Natural killer cell treated with Interleukin-12 subunit alpha and Interleukin-12 subunit beta and Interleukin-15 and Interleukin-18, amount 100 ng/mL, for 72 hours (primary cell): ENCODE results near the gene APC2. TPM values are rescaled to one million over a fixed set of nuclear protein-coding genes. Genes with fewer than 3 reads are reported as not detected.

Experiments used
- ATAC-seq, 2 donors: fragments of 150-1000 bp; cut with Tn5 transposase in 1 of 2; sonication (Bioruptor Pico), chemical (Tn5 transposase) in 1 of 2; 2 replicates each; pipeline ENCODE4 v1.10.0; 2021
- DNase-seq: peaks from one replicate; pipeline ENCODE4 v3.0.0; 2022; ENCODE audit warnings: low spot score
- H3K27ac Mint-ChIP-seq, 2 donors: 1 replicate in 1 of 2; 2 replicates in 1 of 2; pipeline ENCODE4 v1.8.0; 2022; ENCODE audit warnings: mixed read lengths in 2 of 2, mild to moderate bottlenecking in 1 of 2, moderate library complexity in 1 of 2
- H3K27me3 Mint-ChIP-seq, 2 donors: 1 replicate in 1 of 2; 2 replicates in 1 of 2; pipeline ENCODE4 v1.8.0; 2022; ENCODE audit warnings: mixed read lengths in 2 of 2
- H3K36me3 Mint-ChIP-seq: one replicate; pipeline ENCODE4 v1.8.0; 2022; ENCODE audit warnings: mixed read lengths
- H3K4me1 Mint-ChIP-seq, 2 donors: 1 replicate in 1 of 2; 2 replicates in 1 of 2; pipeline ENCODE4 v1.8.0; 2022; ENCODE audit warnings: low read depth in 2 of 2, mixed read lengths in 2 of 2, mild to moderate bottlenecking in 1 of 2
- H3K4me3 Mint-ChIP-seq: one replicate; pipeline ENCODE4 v1.8.0; 2022; ENCODE audit warnings: mixed read lengths
- H3K9me3 Mint-ChIP-seq: 2 replicates; pipeline ENCODE4 v1.8.0; 2022; ENCODE audit warnings: mixed read lengths
- total RNA-seq, 2 donors: library from RNA; stranded (reverse); gene quantifications; one replicate each; pipeline ENCODE4 v1.2.3, GENCODE V29; 2022

The APC2 gene
- total RNA-seq, 2 donors from 2014 or later: 0.05 to 0.17 TPM

- no peaks in the 10 kb centered on the region for H3K9me3 Mint-ChIP-seq
- DNase-seq (no peak), ATAC-seq (no peak)
- peaks cover 7 to 14% of the 10 kb centered on the region in 2 donors for H3K4me1 Mint-ChIP-seq
- no peak overlapping the region for H3K27ac Mint-ChIP-seq
- H3K36me3 Mint-ChIP-seq: no peaks in the 10 kb centered on the region
- H3K27me3 Mint-ChIP-seq: no peaks in the 10 kb centered on the region
- H3K4me3 Mint-ChIP-seq: no peak overlapping the region
Measured at GRCh38 chr19:1486720-1487575, 37.0 kb downstream of the APC2 start.

DNA sequence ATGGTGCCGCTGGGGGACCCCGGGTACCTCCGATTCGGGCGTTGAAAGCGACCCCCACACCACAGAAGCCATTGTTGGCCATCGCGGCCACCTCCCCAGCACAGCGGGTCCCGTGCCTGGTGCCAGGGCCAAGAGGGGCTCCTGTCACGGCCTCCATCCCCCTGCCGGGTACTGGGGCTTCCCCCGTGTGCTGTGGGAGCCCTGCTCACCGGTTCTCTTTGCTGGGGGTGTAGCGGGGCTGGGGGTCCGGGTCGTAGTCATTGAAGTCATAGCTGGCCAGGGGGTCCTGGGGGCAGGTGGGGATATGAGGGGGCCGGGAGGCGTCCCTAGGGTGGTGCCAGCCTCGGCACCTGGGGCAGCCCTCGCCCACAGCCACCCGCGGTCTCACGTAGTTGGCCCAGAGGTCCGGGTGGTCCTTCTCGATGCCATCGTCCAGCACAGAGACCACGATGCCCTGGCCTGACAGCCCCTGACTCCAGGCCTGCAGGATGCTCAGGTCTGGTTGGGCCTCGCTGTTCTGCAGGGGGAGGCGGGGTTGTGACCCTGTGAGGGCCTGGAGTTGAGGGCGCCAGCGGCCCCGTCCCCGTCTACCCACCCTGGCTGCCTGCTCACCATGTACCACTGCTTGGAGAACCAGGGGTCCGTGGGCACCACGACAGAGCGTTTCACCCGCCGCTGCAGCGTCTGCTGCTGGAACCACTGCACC, 37.8 kb downstream of the APC2 start:
- ATAC-seq (no peak), DNase-seq (no peak)
- Mint-ChIP-seq H3K36me3 (no peaks in the 10 kb centered on the region), H3K27me3 (no peaks in the 10 kb centered on the region), H3K27ac (no peak overlapping the region), H3K4me3 (no peak overlapping the region), H3K9me3 (no peaks in the 10 kb centered on the region), H3K4me1 (peaks cover 9 to 16% of the 10 kb centered on the region in 2 donors)

GRCh38 chr19:1488282-1488601, 38.3 kb downstream of the APC2 start:
- no peak for ATAC-seq
- Mint-ChIP-seq H3K4me1 (peaks cover 9 to 16% of the 10 kb centered on the region in 2 donors), H3K36me3 (no peaks in the 10 kb centered on the region), H3K27me3 (no peaks in the 10 kb centered on the region), H3K27ac (no peak overlapping the region), H3K9me3 (no peaks in the 10 kb centered on the region), H3K4me3 (no peak overlapping the region)
- DNase-seq: no peak

DNA sequence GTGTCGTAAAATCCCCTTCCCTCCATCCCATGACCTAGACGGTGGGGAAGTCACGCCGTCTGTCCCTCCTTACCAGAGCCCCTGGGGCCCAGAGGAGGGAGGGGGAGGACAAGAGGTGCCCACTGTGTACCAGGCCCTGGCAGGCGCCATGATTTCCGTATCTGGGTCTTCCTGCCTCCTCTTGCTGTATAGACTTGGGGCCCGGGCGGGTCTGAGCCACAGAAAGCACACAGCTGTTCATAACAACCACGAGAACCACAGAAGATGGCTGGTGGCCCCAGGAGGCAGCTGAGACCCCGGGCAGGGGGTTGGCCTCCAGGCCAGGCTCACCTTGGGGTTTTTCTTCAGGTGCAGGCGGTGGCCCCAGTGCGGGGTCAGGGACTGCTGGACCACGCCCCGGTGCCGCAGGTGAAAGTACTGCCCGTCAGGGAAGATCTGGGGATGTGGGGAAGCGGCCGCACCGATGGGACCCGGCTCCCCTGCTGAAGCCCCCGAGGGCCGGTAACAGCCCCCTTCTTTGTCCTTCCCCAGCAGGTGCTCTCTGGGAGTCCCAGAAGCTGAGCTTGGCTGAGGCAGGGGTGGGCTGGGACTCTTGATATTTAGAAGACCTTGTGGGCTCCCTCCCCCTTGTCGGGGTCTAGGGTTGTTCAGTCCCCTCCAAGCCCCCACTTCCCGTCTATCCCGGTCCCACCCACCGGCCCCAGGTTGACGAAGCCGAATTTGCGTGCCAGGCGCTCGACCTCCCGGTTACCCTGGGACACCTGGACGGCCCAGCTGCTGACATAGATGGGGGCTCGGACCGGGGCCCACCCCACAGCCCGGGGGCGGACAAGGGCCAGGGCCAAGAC, 39.8 kb downstream of the APC2 start:
- H3K4me1 Mint-ChIP-seq: peaks cover 9 to 16% of the 10 kb centered on the region in 2 donors
- no peaks in the 10 kb centered on the region for H3K36me3 Mint-ChIP-seq
- DNase-seq: no peak
- H3K4me3 Mint-ChIP-seq: peak overlapping the region; percentile 66
- no peaks in the 10 kb centered on the region for H3K27me3 Mint-ChIP-seq
- no peaks in the 10 kb centered on the region for H3K9me3 Mint-ChIP-seq
- H3K27ac Mint-ChIP-seq: peak overlapping the region in 1 of 2 donors; percentile 64
- ATAC-seq: no peak

GRCh38 chr19:1490311-1491113, 40.6 kb downstream of the APC2 start, which contains the start of gene PCSK4:
TSS of gene PCSK4 (minus strand) at chr19:1490350. CDS start at chr19:1490346, 4 bp downstream.
- Mint-ChIP-seq H3K36me3 (no peaks in the 10 kb centered on the region), H3K9me3 (no peaks in the 10 kb centered on the region), H3K4me3 (peak within 1 kb of the TSS; percentile 86), H3K27ac (peak within 1 kb of the TSS; percentile 64 to 75), H3K27me3 (no peaks in the 10 kb centered on the region), H3K4me1 (peaks cover 9 to 16% of the 10 kb centered on the region in 2 donors)
- DNase-seq: peak; percentile 97
- ATAC-seq: peak; percentile 93 to 94

DNA sequence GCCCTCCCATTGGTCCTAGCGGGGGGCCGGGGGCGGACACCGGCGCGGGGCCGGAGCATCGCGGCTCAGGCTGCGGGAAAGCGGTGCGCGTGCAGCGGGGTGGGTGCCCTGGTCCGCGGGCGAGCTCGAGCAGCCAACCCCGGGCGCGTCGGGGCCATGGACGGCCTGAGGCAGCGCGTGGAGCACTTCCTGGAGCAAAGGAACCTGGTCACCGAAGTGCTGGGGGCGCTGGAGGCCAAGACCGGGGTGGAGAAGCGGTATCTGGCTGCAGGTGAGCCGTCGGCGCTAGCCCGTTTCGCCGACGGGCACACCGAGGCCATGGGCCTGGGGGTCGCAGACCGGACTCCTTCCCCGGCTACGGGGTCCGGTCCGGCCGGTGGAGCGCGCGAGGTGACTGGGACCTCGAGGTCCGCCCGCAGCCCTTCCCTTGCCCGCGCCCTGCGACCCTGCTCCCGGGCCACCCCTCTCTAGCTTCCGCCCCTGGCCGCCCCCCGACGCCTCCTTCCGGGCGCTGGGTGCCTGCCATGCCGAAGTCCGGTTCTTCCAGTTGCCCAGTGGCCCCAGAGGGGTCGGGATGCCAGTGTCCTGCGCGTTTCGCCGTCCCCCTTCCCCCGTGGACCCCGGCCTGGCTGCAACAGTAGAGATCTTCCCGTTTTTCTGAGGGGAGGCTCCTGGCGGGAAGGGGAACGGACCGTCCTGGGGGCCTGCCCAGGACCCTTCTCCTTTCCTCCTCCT, 41.4 kb downstream of the APC2 start, which contains the start of gene REEP6:
TSS of gene REEP6 (plus strand) at position 68 of the 735 bp plus-strand sequence. CDS start at position 157, 89 bp downstream.
- H3K27ac Mint-ChIP-seq: peak within 1 kb of the TSS; percentile 64 to 75
- no peak for ATAC-seq
- no peaks in the 10 kb centered on the region for H3K27me3 Mint-ChIP-seq
- H3K9me3 Mint-ChIP-seq: no peaks in the 10 kb centered on the region
- no peaks in the 10 kb centered on the region for H3K36me3 Mint-ChIP-seq
- DNase-seq: no peak
- H3K4me1 Mint-ChIP-seq: peaks cover 9 to 16% of the 10 kb centered on the region in 2 donors
- peak within 1 kb of the TSS; percentile 86 for H3K4me3 Mint-ChIP-seq

DNA sequence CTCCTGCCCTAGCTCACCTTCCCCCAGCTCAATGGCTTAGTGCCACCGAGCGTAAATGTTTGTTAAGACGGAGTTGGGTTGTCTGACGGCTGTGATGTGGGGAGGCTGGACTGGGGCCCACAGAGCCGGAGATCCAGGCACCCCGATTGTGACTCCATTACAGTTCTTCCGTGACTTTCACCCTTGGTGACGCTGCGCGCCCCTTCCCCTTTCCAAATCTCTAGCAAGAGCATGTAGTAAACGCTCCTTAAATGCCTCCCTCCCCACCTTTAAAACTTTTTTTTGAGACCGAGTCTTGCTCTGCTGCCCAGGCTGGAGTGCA, 41.9 kb downstream of the APC2 start:
- Mint-ChIP-seq H3K4me3 (peak overlapping the region; percentile 82), H3K27ac (no peak overlapping the region), H3K9me3 (no peaks in the 10 kb centered on the region), H3K27me3 (no peaks in the 10 kb centered on the region), H3K36me3 (no peaks in the 10 kb centered on the region), H3K4me1 (peaks cover 9 to 16% of the 10 kb centered on the region in 2 donors)
- DNase-seq (no peak), ATAC-seq (no peak)

- no peak for ATAC-seq
- H3K4me3 Mint-ChIP-seq: peak overlapping the region; percentile 82
Measured at GRCh38 chr19:1492474-1493006, 42.6 kb downstream of the APC2 start.

GRCh38 chr19:1494115-1494815, 44.3 kb downstream of the APC2 start:
- Mint-ChIP-seq H3K27ac (no peak overlapping the region), H3K4me1 (peaks cover 9 to 16% of the 10 kb centered on the region in 2 donors), H3K4me3 (no peak overlapping the region), H3K27me3 (no peaks in the 10 kb centered on the region), H3K36me3 (no peaks in the 10 kb centered on the region), H3K9me3 (no peaks in the 10 kb centered on the region)
- DNase-seq: no peak
- no peak for ATAC-seq

More at GRCh38 chr19:1492474-1493006, 42.6 kb downstream of the APC2 start:
- Mint-ChIP-seq H3K27ac (no peak overlapping the region), H3K4me1 (peaks cover 9 to 16% of the 10 kb centered on the region in 2 donors), H3K9me3 (no peaks in the 10 kb centered on the region), H3K36me3 (no peaks in the 10 kb centered on the region), H3K27me3 (no peaks in the 10 kb centered on the region)
- no peak for DNase-seq

- peaks cover 9 to 11% of the 10 kb centered on the region in 2 donors for H3K4me1 Mint-ChIP-seq
- ATAC-seq (no peak), DNase-seq (no peak)
- H3K27ac Mint-ChIP-seq: no peak overlapping the region
- H3K9me3 Mint-ChIP-seq: no peaks in the 10 kb centered on the region
- H3K27me3 Mint-ChIP-seq: no peaks in the 10 kb centered on the region
- no peaks in the 10 kb centered on the region for H3K36me3 Mint-ChIP-seq
- H3K4me3 Mint-ChIP-seq: no peak overlapping the region
Measured at GRCh38 chr19:1495051-1495798, 45.3 kb downstream of the APC2 start.
